Measurements from ENCODE around the gene TMEM129.
A peak's percentile ranks its signal among the peaks of the same experiment; 100 is the strongest.

TMEM129 gene

GRCh38 chr4:1751919-1752283 lies 30.8 kb upstream of the TMEM129 start:
- CTCF ChIA-PET, result interaction anchor here (0.6 to 2.1 kb wide), 3 partner anchors 27 to 59 kb away, joined by 3 to 7 read pairs (median 6); no protein-coding TSS in a partner anchor
- H3K27ac ChIP-seq (ENCODE audit: extremely low read depth, low read depth, low read length), result no peak overlapping the region

GRCh38 chr4:1751155-1751918 lies 30.2 kb upstream of the TMEM129 start:
- Histone ChIP-seq H3K4me1 (ENCODE audit: control insufficient read depth, insufficient read depth, low read length) (no peaks in the 10 kb centered on the region), H3K9me3 (ENCODE audit: control insufficient read depth, insufficient read depth, low read depth, low read length) (no peaks in the 10 kb centered on the region), H3K27ac (ENCODE audit: extremely low read depth, low read depth, low read length) (no peak overlapping the region), H3K36me3 (ENCODE audit: control insufficient read depth in 2 of 2, insufficient read depth in 1 of 2, low read length in 2 of 2) (no peaks in the 10 kb centered on the region), H3K4me3 (ENCODE audit: low read depth, low read length) (no peak overlapping the region)
- TF ChIP-seq ZNF658 (tag by site-specific recombination; IDR thresholded peaks at IDR 0.05) (no peak), ZFHX2 (tag by site-specific recombination; conservative IDR thresholded peaks at IDR 0.05) (no peak), GLIS2 (tag by site-specific recombination; IDR thresholded peaks at IDR 0.05) (0 out of 2 replicates have a peak, but pooled peaks have one; percentile 28)
- CTCF ChIA-PET, result interaction anchor here (1.2 to 2.1 kb wide), 2 partner anchors 58 to 59 kb away, joined by 6 to 7 read pairs; no protein-coding TSS in a partner anchor
- POLR2A ChIA-PET, result no interaction called here

More at GRCh38 chr4:1751919-1752283, 30.8 kb upstream of the TMEM129 start:
- H3K36me3 ChIP-seq (ENCODE audit: control insufficient read depth in 2 of 2, insufficient read depth in 1 of 2, low read length in 2 of 2), result no peaks in the 10 kb centered on the region
- POLR2A ChIA-PET, result no interaction called here
- no peak overlapping the region for H3K4me3 ChIP-seq (ENCODE audit: low read depth, low read length)
- H3K9me3 ChIP-seq (ENCODE audit: control insufficient read depth, insufficient read depth, low read depth, low read length), result no peaks in the 10 kb centered on the region
- TF ChIP-seq ZBTB1 (tag by site-specific recombination; IDR thresholded peaks at IDR 0.05), result no peak
- no peak for TF ChIP-seq ZBTB44 (tag by site-specific recombination; IDR thresholded peaks at IDR 0.05)
- peak; percentile 15; the same call in 1 of the 2 replicates for TF ChIP-seq ZFHX2 (tag by site-specific recombination; conservative IDR thresholded peaks at IDR 0.05)
- TF ChIP-seq KLF9 (tag by site-specific recombination; IDR thresholded peaks at IDR 0.05; ENCODE audit: low read depth), result no peak
- TF ChIP-seq ZNF670 (tag by site-specific recombination; IDR thresholded peaks at IDR 0.05; ENCODE audit: low read depth), result no peak
- TF ChIP-seq SP2 (tag by site-specific recombination; IDR thresholded peaks at IDR 0.05), result peak; percentile 6; the same call in 1 of the 2 replicates
- TF ChIP-seq KLF1 (tag by site-specific recombination; IDR thresholded peaks at IDR 0.05), result no peak
- TF ChIP-seq ZBTB48 (tag by site-specific recombination; IDR thresholded peaks at IDR 0.05), result no peak
- peak; percentile 61 for TF ChIP-seq REST (tag by site-specific recombination; IDR thresholded peaks at IDR 0.05)
- no peak for TF ChIP-seq ZNF596 (tag by site-specific recombination; IDR thresholded peaks at IDR 0.05)
- no peaks in the 10 kb centered on the region for H3K4me1 ChIP-seq (ENCODE audit: control insufficient read depth, insufficient read depth, low read length)

GRCh38 chr4:1750381-1751154 lies 29.4 kb upstream of the TMEM129 start:
- no peaks in the 10 kb centered on the region for H3K36me3 ChIP-seq (ENCODE audit: control insufficient read depth in 2 of 2, insufficient read depth in 1 of 2, low read length in 2 of 2)
- H3K27ac ChIP-seq (ENCODE audit: extremely low read depth, low read depth, low read length), result no peak overlapping the region
- H3K9me3 ChIP-seq (ENCODE audit: control insufficient read depth, insufficient read depth, low read depth, low read length), result no peaks in the 10 kb centered on the region
- ChIA-PET POLR2A (no interaction called here), CTCF (interaction anchor here (8.0 kb wide), 1 partner anchor 60 kb away, joined by 148 read pairs; no protein-coding TSS in a partner anchor)
- no peak overlapping the region for H3K4me3 ChIP-seq (ENCODE audit: low read depth, low read length)
- TF ChIP-seq ZNF211 (tag by site-specific recombination; IDR thresholded peaks at IDR 0.05; ENCODE audit: low read depth) (no peak), EGR2 (tag by site-specific recombination; IDR thresholded peaks at IDR 0.05; ENCODE audit: low read depth) (no peak), ZBTB7A (tag by site-specific recombination; IDR thresholded peaks at IDR 0.05; ENCODE audit: low read depth) (peak; percentile 74; the same call in 1 of the 2 replicates), ZNF624 (tag by site-specific recombination; IDR thresholded peaks at IDR 0.05) (no peak), GLIS2 (tag by site-specific recombination; IDR thresholded peaks at IDR 0.05) (peak; percentile 62), HIC1 (tag by site-specific recombination; IDR thresholded peaks at IDR 0.05) (peak; percentile 56), ZNF561 (tag by site-specific recombination; IDR thresholded peaks at IDR 0.05; ENCODE audit: borderline replicate concordance) (no peak), ZNF555 (tag by site-specific recombination; conservative IDR thresholded peaks at IDR 0.05) (no peak)
- H3K4me1 ChIP-seq (ENCODE audit: control insufficient read depth, insufficient read depth, low read length), result no peaks in the 10 kb centered on the region
